HCT116 (cell line): ENCODE measurements around the gene ADPRHL1. TPM values are rescaled to one million over a fixed set of nuclear protein-coding genes. Genes with fewer than 3 reads are reported as not detected.
A peak's percentile ranks its signal among the peaks of the same experiment; 100 is the strongest.

Experiments used
- ATAC-seq: fragments of 200-7000 bp; cut with Tn5 transposase; 2 replicates; pipeline ENCODE4 v1.9.1; 2020; ENCODE audit warnings: mild to moderate bottlenecking, moderate library complexity
- BruUV-seq: library from RNA; stranded (reverse); fragments of 400-500 nt; replicated peaks from 2 replicates; lab custom pipeline; 2021; lab: Mats Ljungman, UMichigan
- CTCF ChIA-PET: fragments of 300-600 bp; sonication (Branson Sonifier 250); formaldehyde crosslinking; loops from one replicate; lab custom pipeline; 2021; ENCODE audit warnings: antibody characterized with exemption; lab: Charles Lee
- POLR2A ChIA-PET: fragments of 300-600, 350-600 bp; sonication (Branson Sonifier 250); formaldehyde crosslinking; loops from one replicate; lab custom pipeline; 2021; ENCODE audit warnings: antibody characterized with exemption; lab: Charles Lee
- RAD21 ChIA-PET, 2 experiments: fragments of 300-600 bp; sonication (Branson Sonifier 250); formaldehyde crosslinking; loops; one replicate each; lab custom pipeline; 2023; ENCODE audit warnings: low total read pairs in 2 of 2; ENCODE audit not compliant: uncharacterized antibody in 2 of 2, unreplicated experiment in 2 of 2, low non-redundant PET in 1 of 2; lab: Charles Lee
- DNase-seq: peaks from one replicate; pipeline ENCODE4 v3.0.0-alpha.2; 2010; ENCODE audit warnings: low read depth, low spot score
- H2AFZ ChIP-seq: fragments of 200-600 bp; shearing (Covaris generic), sonication (generic); 2 replicates; pipeline ENCODE4 v1.6.1; 2017; ENCODE audit warnings: low read depth, mixed run types, mixed read lengths, antibody characterized with exemption, low read length; ENCODE audit not compliant: poor library complexity, severe bottlenecking
- H3K27ac ChIP-seq: 2 replicates; pipeline ENCODE4 v1.5.1; 2012; ENCODE audit warnings: low read depth, low read length
- H3K27me3 ChIP-seq: fragments of 200-600 bp; sonication (generic); 2 replicates; pipeline ENCODE4 v1.6.1; 2016; ENCODE audit warnings: mixed run types, low read length, mixed read lengths; ENCODE audit not compliant: insufficient read depth
- H3K36me3 ChIP-seq, 2 experiments: fragments of 200-500 bp in 1 of 2; fragments of 200-600 bp in 1 of 2; sonication (Bioruptor generic) in 1 of 2; sonication (generic) in 1 of 2; 2 replicates each; pipeline versions ENCODE4 v1.5.1 to v1.6.1; 2014 to 2016; ENCODE audit warnings: low read length in 2 of 2, inconsistent platforms in 1 of 2, mixed read lengths in 1 of 2, mixed run types in 1 of 2; ENCODE audit not compliant: insufficient read depth in 2 of 2, control insufficient read depth in 1 of 2
- H3K4me1 ChIP-seq, 2 experiments: fragments of 200-600 bp in 1 of 2; sonication (generic) in 1 of 2; 2 replicates each; pipeline versions ENCODE4 v1.5.1 to v1.6.1; 2012 to 2017; ENCODE audit warnings: low read length in 2 of 2, inconsistent platforms in 1 of 2, mild to moderate bottlenecking in 1 of 2, mixed read lengths in 1 of 2, mixed run types in 1 of 2, moderate library complexity in 1 of 2; ENCODE audit not compliant: insufficient read depth in 2 of 2, control insufficient read depth in 1 of 2
- H3K4me2 ChIP-seq: fragments of 200-600 bp; sonication (generic); 2 replicates; pipeline ENCODE4 v1.6.1; 2017; ENCODE audit warnings: mixed run types, low read length, mixed read lengths
- H3K4me3 ChIP-seq, 2 experiments: fragments of 200-600 bp in 1 of 2; sonication (generic) in 1 of 2; replicated peaks in 1 of 2; 2 replicates each; pipeline ENCODE4 v1.5.1; 2011 to 2016; ENCODE audit warnings: low read length in 2 of 2, control low read depth in 1 of 2, low read depth in 1 of 2, mild to moderate bottlenecking in 1 of 2, mixed read lengths in 1 of 2, mixed run types in 1 of 2
- H3K79me2 ChIP-seq: fragments of 200-600 bp; sonication (generic); 2 replicates; pipeline ENCODE4 v1.6.1; 2017; ENCODE audit warnings: mild to moderate bottlenecking, mixed run types, low read length, moderate library complexity, mixed read lengths; ENCODE audit not compliant: insufficient read depth
- H3K9ac ChIP-seq: fragments of 200-600 bp; sonication (generic); 2 replicates; pipeline ENCODE4 v1.6.1; 2016; ENCODE audit warnings: low read length, mixed read lengths
- H3K9me2 ChIP-seq: fragments of 200-600 bp; sonication (generic), shearing (Covaris generic); 2 replicates; pipeline ENCODE4 v1.6.1; 2017; ENCODE audit warnings: mixed run types, mild to moderate bottlenecking, moderate library complexity; ENCODE audit not compliant: insufficient read depth
- H3K9me3 ChIP-seq, 2 experiments: fragments of 200-500 bp in 1 of 2; fragments of 200-600 bp in 1 of 2; sonication (Bioruptor generic) in 1 of 2; sonication (generic) in 1 of 2; 2 replicates each; pipeline ENCODE4 v1.6.1; 2014 to 2017; ENCODE audit warnings: low read length in 2 of 2, mixed read lengths in 2 of 2, inconsistent platforms in 1 of 2, low read depth in 1 of 2, mild to moderate bottlenecking in 1 of 2, mixed run types in 1 of 2, moderate library complexity in 1 of 2; ENCODE audit not compliant: control insufficient read depth in 1 of 2, insufficient read depth in 1 of 2
- H4K20me1 ChIP-seq: fragments of 200-600 bp; sonication (generic), shearing (Covaris generic); 2 replicates; pipeline ENCODE4 v1.6.1; 2017; ENCODE audit warnings: mixed run types, mild to moderate bottlenecking, moderate library complexity; ENCODE audit not compliant: insufficient read depth
- CBX3 ChIP-seq: IDR thresholded peaks from 2 replicates; pipeline ENCODE4 v1.6.1; 2012; ENCODE audit warnings: low read depth
- CTCF ChIP-seq, 3 experiments: fragments of 200-600 bp in 1 of 3; sonication (generic) in 1 of 3; IDR thresholded peaks in 2 of 3; conservative IDR thresholded peaks in 1 of 3; 2 replicates each; pipeline ENCODE4 v1.5.1; 2012 to 2017; ENCODE audit warnings: low read depth in 2 of 3, low read length in 2 of 3, antibody characterized with exemption in 1 of 3, borderline replicate concordance in 1 of 3, control low read depth in 1 of 3, mild to moderate bottlenecking in 1 of 3, mixed read lengths in 1 of 3, mixed run types in 1 of 3, moderate library complexity in 1 of 3; ENCODE audit not compliant: insufficient read depth in 1 of 3
- EGR1 ChIP-seq: IDR thresholded peaks from 2 replicates; pipeline ENCODE4 v1.6.1; 2012; ENCODE audit warnings: low read depth
- EZH2 ChIP-seq: fragments of 200-600 bp; sonication (generic); IDR thresholded peaks from 2 replicates; pipeline ENCODE4 v1.6.1; 2017; ENCODE audit warnings: antibody characterized with exemption, mixed run types
- EZH2phosphoT487 ChIP-seq: fragments of 200-600 bp; IDR thresholded peaks from 2 replicates; pipeline ENCODE4 v1.6.1; 2018; ENCODE audit warnings: antibody characterized with exemption, borderline replicate concordance
- POLR2AphosphoS5 ChIP-seq: IDR thresholded peaks from 2 replicates; pipeline ENCODE4 v1.6.1; 2011; ENCODE audit warnings: mild to moderate bottlenecking, low read depth, low read length, moderate library complexity
- RAD21 ChIP-seq: IDR thresholded peaks from 2 replicates; pipeline ENCODE4 v1.6.1; 2012; ENCODE audit warnings: low read depth, mild to moderate bottlenecking
- YY1 ChIP-seq: IDR thresholded peaks from 2 replicates; pipeline ENCODE4 v1.6.1; 2011; ENCODE audit warnings: low read length, low read depth, moderate library complexity, mild to moderate bottlenecking; ENCODE audit not compliant: insufficient replicate concordance; ENCODE audit errors: extremely low read depth
- ZBTB33 ChIP-seq: IDR thresholded peaks from 2 replicates; pipeline ENCODE4 v1.6.1; 2011; ENCODE audit warnings: mild to moderate bottlenecking, low read length, moderate library complexity; ENCODE audit not compliant: insufficient replicate concordance; ENCODE audit errors: extremely low read depth
- ZFX ChIP-seq: fragments of 450-650 bp; IDR thresholded peaks from 2 replicates; pipeline ENCODE4 v1.6.1; 2017
- ZNF274 ChIP-seq: fragments of 200-500 bp; sonication (Bioruptor generic); IDR thresholded peaks from 2 replicates; pipeline ENCODE4 v1.6.1; 2014; ENCODE audit warnings: mild to moderate bottlenecking, low read depth, low read length, inconsistent platforms
- intact Hi-C: fragments of 100-400 bp; cut with micrococcal nuclease; formaldehyde crosslinking; loops from 2 replicates; pipeline ENCODE4 v1.10.0; 2022
- total RNA-seq: library from RNA; stranded (reverse); gene quantifications from one replicate; pipeline ENCODE4 v1.2.1, GENCODE V29; 2021; ENCODE audit not compliant: unreplicated experiment

The ADPRHL1 gene
- total RNA-seq, 1 experiment from 2014 or later = 12.6 TPM

- H3K9ac ChIP-seq = peak overlapping the region; percentile 34
These were observed 40.1 kb upstream of the ADPRHL1 start for GRCh38 chr13:113493315-113493951.

GRCh38 chr13:113491982-113492381 is 38.7 kb upstream of the ADPRHL1 start:
- no peak for DNase-seq
- CTCF ChIA-PET = no interaction called here
- TF ChIP-seq ZFX (no peak), YY1 (no peak), RAD21 (no peak), EZH2phosphoT487 (no peak), ZNF274 (no peak), EZH2 (no peak), EGR1 (no peak), CTCF (IDR thresholded peaks at IDR 0.05 in 2 of 3, conservative IDR thresholded peaks at IDR 0.05 in 1 of 3; ENCODE audit: borderline replicate concordance in 1 of 3, insufficient read depth in 1 of 3, low read depth in 2 of 3, low read length in 2 of 3) (no peak), CBX3 (no peak), ZBTB33 (no peak)
- TF ChIP-seq, all 23 proteins: peak for 0
- Histone ChIP-seq H3K4me3 (peak overlapping the region; percentile 74 to 87), H3K27me3 (no peaks in the 10 kb centered on the region), H3K9me2 (no peaks in the 10 kb centered on the region), H3K9ac (peak overlapping the region; percentile 84), H3K36me3 (peaks cover 16 to 18% of the 10 kb centered on the region in 2 experiments; a peak in 3 of 4 replicates), H2AFZ (no peak overlapping the region), H3K4me1 (peaks cover 25 to 38% of the 10 kb centered on the region in 2 experiments), H3K79me2 (peaks cover 87% of the 10 kb centered on the region), H4K20me1 (peaks cover 13% of the 10 kb centered on the region; the same call in 1 of the 2 replicates), H3K4me2 (peak overlapping the region; percentile 97), H3K27ac (peak overlapping the region; percentile 84), H3K9me3 (no peaks in the 10 kb centered on the region)
- BruUV-seq = no TSS peak
- POLR2A ChIA-PET = no interaction called here
- RAD21 ChIA-PET = no interaction called here
- ATAC-seq = no peak
- intact Hi-C loops = no loop called here

More at GRCh38 chr13:113493315-113493951, 40.1 kb upstream of the ADPRHL1 start:
- Histone ChIP-seq H2AFZ (no peak overlapping the region), H3K9me3 (no peaks in the 10 kb centered on the region), H3K4me2 (peak overlapping the region; percentile 97), H3K36me3 (peaks cover 23 to 25% of the 10 kb centered on the region in 2 experiments; a peak in 3 of 4 replicates), H3K9me2 (no peaks in the 10 kb centered on the region), H3K4me3 (peak overlapping the region; percentile 14 to 74), H4K20me1 (peaks cover 6% of the 10 kb centered on the region; the same call in 1 of the 2 replicates), H3K27ac (peak overlapping the region; percentile 69), H3K4me1 (peaks cover 25 to 38% of the 10 kb centered on the region in 2 experiments), H3K79me2 (peaks cover 78% of the 10 kb centered on the region), H3K27me3 (no peaks in the 10 kb centered on the region)
- peak; percentile 11; the same call in 1 of the 2 replicates for ATAC-seq
- ChIA-PET POLR2A (no interaction called here), RAD21 (no interaction called here), CTCF (no interaction called here)
- TF ChIP-seq POLR2AphosphoS5 = peak; percentile 64; the same call in 1 of the 2 replicates
- no peak for TF ChIP-seq EZH2
- peak; percentile 85 for DNase-seq
- intact Hi-C loops = no loop called here
- BruUV-seq = no TSS peak
